Liver (tissue), 9 donors: ENCODE results near the gene DET1. TPM values are rescaled to one million over a fixed set of nuclear protein-coding genes. Genes with fewer than 3 reads are reported as not detected.

Experiments used
- DNase-seq: peaks from one replicate; pipeline ENCODE4 v3.0.0-alpha.2; 2017; ENCODE audit warnings: low spot score
- H3K27ac ChIP-seq, 2 donors: one replicate each; pipeline ENCODE4 v1.7.0; 2013; ENCODE audit warnings: inconsistent platforms in 2 of 2, low read length in 2 of 2, control low read depth in 1 of 2, low read depth in 1 of 2, mild to moderate bottlenecking in 1 of 2
- H3K27me3 ChIP-seq, 4 donors: one replicate each; pipeline versions ENCODE4 v1.6.1 to v1.7.0; 2013; ENCODE audit warnings: low read length in 3 of 4, inconsistent platforms in 1 of 4, mild to moderate bottlenecking in 1 of 4, moderate library complexity in 1 of 4; ENCODE audit not compliant: control insufficient read depth in 4 of 4, insufficient read depth in 4 of 4
- H3K36me3 ChIP-seq, 4 donors: one replicate each; pipeline versions ENCODE4 v1.6.1 to v1.7.0; 2013; ENCODE audit warnings: low read length in 3 of 4, mild to moderate bottlenecking in 3 of 4, low read depth in 1 of 4, moderate library complexity in 1 of 4; ENCODE audit not compliant: control insufficient read depth in 4 of 4, insufficient read depth in 3 of 4
- H3K4me1 ChIP-seq, 4 donors: one replicate each; pipeline versions ENCODE4 v1.6.1 to v1.7.0; 2013; ENCODE audit warnings: low read length in 3 of 4, mild to moderate bottlenecking in 3 of 4, moderate library complexity in 1 of 4; ENCODE audit not compliant: control insufficient read depth in 4 of 4, insufficient read depth in 4 of 4
- H3K4me3 ChIP-seq, 3 donors: one replicate each; pipeline versions ENCODE4 v1.6.1 to v1.7.0; 2013; ENCODE audit warnings: low read length in 3 of 3, control low read depth in 1 of 3, low read depth in 1 of 3, mild to moderate bottlenecking in 1 of 3
- H3K9ac ChIP-seq, 2 donors: one replicate each; pipeline ENCODE4 v1.7.0; 2013; ENCODE audit warnings: low read length in 2 of 2, mild to moderate bottlenecking in 2 of 2, moderate library complexity in 2 of 2, control low read depth in 1 of 2, low read depth in 1 of 2
- H3K9me3 ChIP-seq, 4 donors: one replicate each; pipeline versions ENCODE4 v1.6.1 to v1.7.0; 2013; ENCODE audit warnings: low read length in 3 of 4; ENCODE audit not compliant: control insufficient read depth in 4 of 4
- ATF3 ChIP-seq: IDR thresholded peaks from 2 replicates; pipeline ENCODE4 v1.6.1; 2016; ENCODE audit warnings: antibody characterized with exemption
- FOXA1 ChIP-seq: IDR thresholded peaks from 2 replicates; pipeline ENCODE4 v1.6.1; 2016; ENCODE audit warnings: antibody characterized with exemption
- FOXA2 ChIP-seq: IDR thresholded peaks from 2 replicates; pipeline ENCODE4 v1.6.1; 2016; ENCODE audit warnings: antibody characterized with exemption
- HNF4A ChIP-seq, 2 donors: conservative IDR thresholded peaks; 2 replicates each; pipeline ENCODE4 v1.6.1; 2016; ENCODE audit warnings: antibody characterized with exemption in 2 of 2, mild to moderate bottlenecking in 2 of 2
- HNF4G ChIP-seq: IDR thresholded peaks from 2 replicates; pipeline ENCODE4 v1.6.1; 2016; ENCODE audit warnings: antibody characterized with exemption
- JUND ChIP-seq, 2 donors: IDR thresholded peaks; 2 replicates each; pipeline ENCODE4 v1.6.1; 2016; ENCODE audit warnings: antibody characterized with exemption in 2 of 2
- MAX ChIP-seq: IDR thresholded peaks from 2 replicates; pipeline ENCODE4 v1.6.1; 2016; ENCODE audit warnings: antibody characterized with exemption
- NR2F2 ChIP-seq: IDR thresholded peaks from 2 replicates; pipeline ENCODE4 v1.6.1; 2016; ENCODE audit warnings: antibody characterized with exemption
- RAD21 ChIP-seq, 2 donors: IDR thresholded peaks; 2 replicates each; pipeline ENCODE4 v1.6.1; 2016; ENCODE audit warnings: antibody characterized with exemption in 2 of 2, mild to moderate bottlenecking in 2 of 2
- REST ChIP-seq: IDR thresholded peaks from 2 replicates; pipeline ENCODE4 v1.6.1; 2016; ENCODE audit warnings: antibody characterized with exemption, mild to moderate bottlenecking
- RXRA ChIP-seq, 2 donors: IDR thresholded peaks; 2 replicates each; pipeline ENCODE4 v1.6.1; 2017 to 2018; ENCODE audit warnings: antibody characterized with exemption in 2 of 2, mild to moderate bottlenecking in 1 of 2
- SP1 ChIP-seq: IDR thresholded peaks from 2 replicates; pipeline ENCODE4 v1.6.1; 2018; ENCODE audit warnings: antibody characterized with exemption, mild to moderate bottlenecking
- TAF1 ChIP-seq: conservative IDR thresholded peaks from 2 replicates; pipeline ENCODE4 v1.6.1; 2016; ENCODE audit warnings: antibody characterized with exemption, mild to moderate bottlenecking
- YY1 ChIP-seq: IDR thresholded peaks from 2 replicates; pipeline ENCODE4 v1.6.1; 2016; ENCODE audit warnings: antibody characterized with exemption, mild to moderate bottlenecking
- WGBS: extraction: QIAGEN DNeasy Blood & Tissue Kit; methylation state at CpG from one replicate; pipeline ENCODE4 v1.1.7; 2013; 5-methylcytosine and 5-hydroxymethylcytosine counted together
- polyA plus RNA-seq, 2 donors: library from polyadenylated mRNA; stranded (reverse) in 1 of 2; unstranded in 1 of 2; fragments of 200-250 nt in 1 of 2; fragments of >200 nt in 1 of 2; fragmentation: Nextera tagmentation in 1 of 2; extraction: Ambion mirVana in 1 of 2; gene quantifications; one replicate each; pipeline versions ENCODE4 v1.2.1 to v1.2.3, GENCODE V29; 2013 to 2015
- total RNA-seq, 2 donors: library from RNA; depleted of rRNA; stranded (reverse); fragments of >200 nt; gene quantifications; one replicate each; pipeline ENCODE4 v1.2.3, GENCODE V29; 2014
- TF ChIP-seq, protein P1 (sequence below): fragments of 150-350 bp; IDR thresholded peaks from 2 replicates; pipeline ENCODE4 v1.5.1; 2017; ENCODE audit warnings: improper control_type of control experiment, low read depth, low read length; ENCODE audit not compliant: missing input control
- TF ChIP-seq, protein P2 (sequence below): IDR thresholded peaks from 2 replicates; pipeline ENCODE4 v1.6.1; 2016; ENCODE audit warnings: antibody characterized with exemption
- donor health status: healthy.
- donor health status: healthy.
- donor health status: healthy.
- donor health status: healthy.
- donor health status: healthy.

Gene DET1
- total and polyA plus RNA-seq, 4 donors = 1.3 to 5.4 (median 2.4) TPM

GRCh38 chr15:88513195-88513594 is 33.3 kb downstream of the DET1 start (continued):
- TF ChIP-seq ATF3 = no peak
- TF ChIP-seq MAX = no peak
- no peak for TF ChIP-seq RAD21 (IDR thresholded peaks at IDR 0.05)
- TF ChIP-seq JUND (IDR thresholded peaks at IDR 0.05) = no peak
- TF ChIP-seq FOXA1 = no peak
- TF ChIP-seq HNF4A (conservative IDR thresholded peaks at IDR 0.05) = no peak

GRCh38 chr15:88512601-88513000 is 33.9 kb downstream of the DET1 start:
- no peak overlapping the region for H3K4me3 ChIP-seq
- H3K9ac ChIP-seq = no peak overlapping the region
- H3K4me1 ChIP-seq = no peaks in the 10 kb centered on the region
- H3K9me3 ChIP-seq = no peaks in the 10 kb centered on the region
- peaks cover 0 to 24% (median 8%) of the 10 kb centered on the region in 4 donors for H3K36me3 ChIP-seq
- WGBS = 97% methylated on average over 5 of the region's 5 CpGs
- no peak overlapping the region for H3K27ac ChIP-seq
- no peak for DNase-seq
- H3K27me3 ChIP-seq = no peaks in the 10 kb centered on the region
- TF ChIP-seq TAF1 (no peak), JUND (IDR thresholded peaks at IDR 0.05) (no peak), FOXA2 (no peak)

DNA sequence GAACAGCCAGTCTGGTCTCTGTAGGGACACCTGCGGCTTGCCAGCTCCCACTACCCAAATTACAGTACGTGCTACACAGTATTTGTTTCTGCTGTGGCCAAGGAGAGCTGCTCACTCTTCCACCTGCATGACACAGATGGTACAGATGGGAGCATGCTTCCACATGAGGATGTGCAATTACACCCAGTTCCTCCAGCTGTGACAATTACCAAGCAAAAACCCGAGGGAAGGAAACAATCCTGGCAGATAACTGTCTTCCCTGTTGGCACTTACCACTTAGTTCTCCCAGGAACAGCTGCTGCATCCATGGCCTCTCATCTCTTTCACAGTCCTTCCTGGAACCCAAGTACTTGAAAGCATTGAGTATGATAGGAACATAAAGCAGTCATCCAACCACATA is 34.4 kb downstream of the DET1 start:
- Histone ChIP-seq H3K27ac (no peak overlapping the region), H3K9me3 (no peaks in the 10 kb centered on the region), H3K4me1 (no peaks in the 10 kb centered on the region), H3K9ac (no peak overlapping the region), H3K27me3 (no peaks in the 10 kb centered on the region), H3K36me3 (peaks cover 0 to 24% (median 8%) of the 10 kb centered on the region in 4 donors), H3K4me3 (no peak overlapping the region)
- WGBS = 93% methylated on average over 3 of the region's 3 CpGs
- no peak for TF ChIP-seq YY1
- no peak for TF ChIP-seq REST
- TF ChIP-seq NR2F2 = no peak
- TF ChIP-seq, protein P1, sequence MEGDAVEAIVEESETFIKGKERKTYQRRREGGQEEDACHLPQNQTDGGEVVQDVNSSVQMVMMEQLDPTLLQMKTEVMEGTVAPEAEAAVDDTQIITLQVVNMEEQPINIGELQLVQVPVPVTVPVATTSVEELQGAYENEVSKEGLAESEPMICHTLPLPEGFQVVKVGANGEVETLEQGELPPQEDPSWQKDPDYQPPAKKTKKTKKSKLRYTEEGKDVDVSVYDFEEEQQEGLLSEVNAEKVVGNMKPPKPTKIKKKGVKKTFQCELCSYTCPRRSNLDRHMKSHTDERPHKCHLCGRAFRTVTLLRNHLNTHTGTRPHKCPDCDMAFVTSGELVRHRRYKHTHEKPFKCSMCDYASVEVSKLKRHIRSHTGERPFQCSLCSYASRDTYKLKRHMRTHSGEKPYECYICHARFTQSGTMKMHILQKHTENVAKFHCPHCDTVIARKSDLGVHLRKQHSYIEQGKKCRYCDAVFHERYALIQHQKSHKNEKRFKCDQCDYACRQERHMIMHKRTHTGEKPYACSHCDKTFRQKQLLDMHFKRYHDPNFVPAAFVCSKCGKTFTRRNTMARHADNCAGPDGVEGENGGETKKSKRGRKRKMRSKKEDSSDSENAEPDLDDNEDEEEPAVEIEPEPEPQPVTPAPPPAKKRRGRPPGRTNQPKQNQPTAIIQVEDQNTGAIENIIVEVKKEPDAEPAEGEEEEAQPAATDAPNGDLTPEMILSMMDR = no peak
- TF ChIP-seq, protein P2, sequence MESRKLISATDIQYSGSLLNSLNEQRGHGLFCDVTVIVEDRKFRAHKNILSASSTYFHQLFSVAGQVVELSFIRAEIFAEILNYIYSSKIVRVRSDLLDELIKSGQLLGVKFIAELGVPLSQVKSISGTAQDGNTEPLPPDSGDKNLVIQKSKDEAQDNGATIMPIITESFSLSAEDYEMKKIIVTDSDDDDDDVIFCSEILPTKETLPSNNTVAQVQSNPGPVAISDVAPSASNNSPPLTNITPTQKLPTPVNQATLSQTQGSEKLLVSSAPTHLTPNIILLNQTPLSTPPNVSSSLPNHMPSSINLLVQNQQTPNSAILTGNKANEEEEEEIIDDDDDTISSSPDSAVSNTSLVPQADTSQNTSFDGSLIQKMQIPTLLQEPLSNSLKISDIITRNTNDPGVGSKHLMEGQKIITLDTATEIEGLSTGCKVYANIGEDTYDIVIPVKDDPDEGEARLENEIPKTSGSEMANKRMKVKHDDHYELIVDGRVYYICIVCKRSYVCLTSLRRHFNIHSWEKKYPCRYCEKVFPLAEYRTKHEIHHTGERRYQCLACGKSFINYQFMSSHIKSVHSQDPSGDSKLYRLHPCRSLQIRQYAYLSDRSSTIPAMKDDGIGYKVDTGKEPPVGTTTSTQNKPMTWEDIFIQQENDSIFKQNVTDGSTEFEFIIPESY = no peak
- TF ChIP-seq RAD21 (IDR thresholded peaks at IDR 0.05) = no peak
- no peak for TF ChIP-seq FOXA2
- TF ChIP-seq FOXA1 = no peak
- TF ChIP-seq HNF4G = no peak
- TF ChIP-seq JUND (IDR thresholded peaks at IDR 0.05) = no peak
- no peak for TF ChIP-seq RXRA (IDR thresholded peaks at IDR 0.05)
- no peak for TF ChIP-seq HNF4A (conservative IDR thresholded peaks at IDR 0.05)
- TF ChIP-seq SP1 = no peak
- no peak for DNase-seq
